ENCODE measurements around the gene LHFPL2. TPM values are rescaled to one million over a fixed set of nuclear protein-coding genes. Genes with fewer than 3 reads are reported as not detected.

LHFPL2 gene
- total and polyA plus RNA-seq, 2 experiments from 2014 or later = 10.6 to 50.8 TPM

GRCh38 chr5:78675956-78676730 lies 27.6 kb upstream of the LHFPL2 start:
- no peaks in the 10 kb centered on the region for H3F3A ChIP-seq (replicated peaks; ENCODE audit: low read depth)
- no peak overlapping the region for H3K4me3 ChIP-seq
- H3K79me2 ChIP-seq (replicated peaks; ENCODE audit: insufficient read depth) = no peaks in the 10 kb centered on the region
- no peaks in the 10 kb centered on the region for H4K20me1 ChIP-seq (replicated peaks; ENCODE audit: insufficient read depth)
- no peak overlapping the region for H3K27ac Mint-ChIP-seq
- H3K9me3 Mint-ChIP-seq = no peaks in the 10 kb centered on the region
- no peaks in the 10 kb centered on the region for H3K36me3 Mint-ChIP-seq (ENCODE audit: low read depth)
- no peak for ATAC-seq
- TF ChIP-seq CREB1 (CRISPR knock-in tag; IDR thresholded peaks at IDR 0.05; ENCODE audit: low read depth) (no peak), POLR2AphosphoS5 (IDR thresholded peaks at IDR 0.05; ENCODE audit: low read depth) (no peak), ZNF114 (CRISPR knock-in tag; IDR thresholded peaks at IDR 0.05) (no peak), EZH2 (IDR thresholded peaks at IDR 0.05; ENCODE audit: low read depth, unreplicated experiment) (no peak), JUNB (IDR thresholded peaks at IDR 0.05; ENCODE audit: unreplicated experiment) (no peak), EZH2phosphoT487 (IDR thresholded peaks at IDR 0.05; ENCODE audit: unreplicated experiment) (no peak), NANOG (IDR thresholded peaks at IDR 0.05; ENCODE audit: borderline replicate concordance) (no peak), ZNF331 (CRISPR knock-in tag; IDR thresholded peaks at IDR 0.05; ENCODE audit: low read depth) (no peak), STAT1 (IDR thresholded peaks at IDR 0.05; ENCODE audit: unreplicated experiment) (no peak)
- TF ChIP-seq, protein P1, sequence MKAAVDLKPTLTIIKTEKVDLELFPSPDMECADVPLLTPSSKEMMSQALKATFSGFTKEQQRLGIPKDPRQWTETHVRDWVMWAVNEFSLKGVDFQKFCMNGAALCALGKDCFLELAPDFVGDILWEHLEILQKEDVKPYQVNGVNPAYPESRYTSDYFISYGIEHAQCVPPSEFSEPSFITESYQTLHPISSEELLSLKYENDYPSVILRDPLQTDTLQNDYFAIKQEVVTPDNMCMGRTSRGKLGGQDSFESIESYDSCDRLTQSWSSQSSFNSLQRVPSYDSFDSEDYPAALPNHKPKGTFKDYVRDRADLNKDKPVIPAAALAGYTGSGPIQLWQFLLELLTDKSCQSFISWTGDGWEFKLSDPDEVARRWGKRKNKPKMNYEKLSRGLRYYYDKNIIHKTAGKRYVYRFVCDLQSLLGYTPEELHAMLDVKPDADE (IDR thresholded peaks at IDR 0.05) = no peak
- TF ChIP-seq, protein P2, sequence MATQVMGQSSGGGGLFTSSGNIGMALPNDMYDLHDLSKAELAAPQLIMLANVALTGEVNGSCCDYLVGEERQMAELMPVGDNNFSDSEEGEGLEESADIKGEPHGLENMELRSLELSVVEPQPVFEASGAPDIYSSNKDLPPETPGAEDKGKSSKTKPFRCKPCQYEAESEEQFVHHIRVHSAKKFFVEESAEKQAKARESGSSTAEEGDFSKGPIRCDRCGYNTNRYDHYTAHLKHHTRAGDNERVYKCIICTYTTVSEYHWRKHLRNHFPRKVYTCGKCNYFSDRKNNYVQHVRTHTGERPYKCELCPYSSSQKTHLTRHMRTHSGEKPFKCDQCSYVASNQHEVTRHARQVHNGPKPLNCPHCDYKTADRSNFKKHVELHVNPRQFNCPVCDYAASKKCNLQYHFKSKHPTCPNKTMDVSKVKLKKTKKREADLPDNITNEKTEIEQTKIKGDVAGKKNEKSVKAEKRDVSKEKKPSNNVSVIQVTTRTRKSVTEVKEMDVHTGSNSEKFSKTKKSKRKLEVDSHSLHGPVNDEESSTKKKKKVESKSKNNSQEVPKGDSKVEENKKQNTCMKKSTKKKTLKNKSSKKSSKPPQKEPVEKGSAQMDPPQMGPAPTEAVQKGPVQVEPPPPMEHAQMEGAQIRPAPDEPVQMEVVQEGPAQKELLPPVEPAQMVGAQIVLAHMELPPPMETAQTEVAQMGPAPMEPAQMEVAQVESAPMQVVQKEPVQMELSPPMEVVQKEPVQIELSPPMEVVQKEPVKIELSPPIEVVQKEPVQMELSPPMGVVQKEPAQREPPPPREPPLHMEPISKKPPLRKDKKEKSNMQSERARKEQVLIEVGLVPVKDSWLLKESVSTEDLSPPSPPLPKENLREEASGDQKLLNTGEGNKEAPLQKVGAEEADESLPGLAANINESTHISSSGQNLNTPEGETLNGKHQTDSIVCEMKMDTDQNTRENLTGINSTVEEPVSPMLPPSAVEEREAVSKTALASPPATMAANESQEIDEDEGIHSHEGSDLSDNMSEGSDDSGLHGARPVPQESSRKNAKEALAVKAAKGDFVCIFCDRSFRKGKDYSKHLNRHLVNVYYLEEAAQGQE (IDR thresholded peaks at IDR 0.05; ENCODE audit: unreplicated experiment) = no peak
- TF ChIP-seq, protein P3, sequence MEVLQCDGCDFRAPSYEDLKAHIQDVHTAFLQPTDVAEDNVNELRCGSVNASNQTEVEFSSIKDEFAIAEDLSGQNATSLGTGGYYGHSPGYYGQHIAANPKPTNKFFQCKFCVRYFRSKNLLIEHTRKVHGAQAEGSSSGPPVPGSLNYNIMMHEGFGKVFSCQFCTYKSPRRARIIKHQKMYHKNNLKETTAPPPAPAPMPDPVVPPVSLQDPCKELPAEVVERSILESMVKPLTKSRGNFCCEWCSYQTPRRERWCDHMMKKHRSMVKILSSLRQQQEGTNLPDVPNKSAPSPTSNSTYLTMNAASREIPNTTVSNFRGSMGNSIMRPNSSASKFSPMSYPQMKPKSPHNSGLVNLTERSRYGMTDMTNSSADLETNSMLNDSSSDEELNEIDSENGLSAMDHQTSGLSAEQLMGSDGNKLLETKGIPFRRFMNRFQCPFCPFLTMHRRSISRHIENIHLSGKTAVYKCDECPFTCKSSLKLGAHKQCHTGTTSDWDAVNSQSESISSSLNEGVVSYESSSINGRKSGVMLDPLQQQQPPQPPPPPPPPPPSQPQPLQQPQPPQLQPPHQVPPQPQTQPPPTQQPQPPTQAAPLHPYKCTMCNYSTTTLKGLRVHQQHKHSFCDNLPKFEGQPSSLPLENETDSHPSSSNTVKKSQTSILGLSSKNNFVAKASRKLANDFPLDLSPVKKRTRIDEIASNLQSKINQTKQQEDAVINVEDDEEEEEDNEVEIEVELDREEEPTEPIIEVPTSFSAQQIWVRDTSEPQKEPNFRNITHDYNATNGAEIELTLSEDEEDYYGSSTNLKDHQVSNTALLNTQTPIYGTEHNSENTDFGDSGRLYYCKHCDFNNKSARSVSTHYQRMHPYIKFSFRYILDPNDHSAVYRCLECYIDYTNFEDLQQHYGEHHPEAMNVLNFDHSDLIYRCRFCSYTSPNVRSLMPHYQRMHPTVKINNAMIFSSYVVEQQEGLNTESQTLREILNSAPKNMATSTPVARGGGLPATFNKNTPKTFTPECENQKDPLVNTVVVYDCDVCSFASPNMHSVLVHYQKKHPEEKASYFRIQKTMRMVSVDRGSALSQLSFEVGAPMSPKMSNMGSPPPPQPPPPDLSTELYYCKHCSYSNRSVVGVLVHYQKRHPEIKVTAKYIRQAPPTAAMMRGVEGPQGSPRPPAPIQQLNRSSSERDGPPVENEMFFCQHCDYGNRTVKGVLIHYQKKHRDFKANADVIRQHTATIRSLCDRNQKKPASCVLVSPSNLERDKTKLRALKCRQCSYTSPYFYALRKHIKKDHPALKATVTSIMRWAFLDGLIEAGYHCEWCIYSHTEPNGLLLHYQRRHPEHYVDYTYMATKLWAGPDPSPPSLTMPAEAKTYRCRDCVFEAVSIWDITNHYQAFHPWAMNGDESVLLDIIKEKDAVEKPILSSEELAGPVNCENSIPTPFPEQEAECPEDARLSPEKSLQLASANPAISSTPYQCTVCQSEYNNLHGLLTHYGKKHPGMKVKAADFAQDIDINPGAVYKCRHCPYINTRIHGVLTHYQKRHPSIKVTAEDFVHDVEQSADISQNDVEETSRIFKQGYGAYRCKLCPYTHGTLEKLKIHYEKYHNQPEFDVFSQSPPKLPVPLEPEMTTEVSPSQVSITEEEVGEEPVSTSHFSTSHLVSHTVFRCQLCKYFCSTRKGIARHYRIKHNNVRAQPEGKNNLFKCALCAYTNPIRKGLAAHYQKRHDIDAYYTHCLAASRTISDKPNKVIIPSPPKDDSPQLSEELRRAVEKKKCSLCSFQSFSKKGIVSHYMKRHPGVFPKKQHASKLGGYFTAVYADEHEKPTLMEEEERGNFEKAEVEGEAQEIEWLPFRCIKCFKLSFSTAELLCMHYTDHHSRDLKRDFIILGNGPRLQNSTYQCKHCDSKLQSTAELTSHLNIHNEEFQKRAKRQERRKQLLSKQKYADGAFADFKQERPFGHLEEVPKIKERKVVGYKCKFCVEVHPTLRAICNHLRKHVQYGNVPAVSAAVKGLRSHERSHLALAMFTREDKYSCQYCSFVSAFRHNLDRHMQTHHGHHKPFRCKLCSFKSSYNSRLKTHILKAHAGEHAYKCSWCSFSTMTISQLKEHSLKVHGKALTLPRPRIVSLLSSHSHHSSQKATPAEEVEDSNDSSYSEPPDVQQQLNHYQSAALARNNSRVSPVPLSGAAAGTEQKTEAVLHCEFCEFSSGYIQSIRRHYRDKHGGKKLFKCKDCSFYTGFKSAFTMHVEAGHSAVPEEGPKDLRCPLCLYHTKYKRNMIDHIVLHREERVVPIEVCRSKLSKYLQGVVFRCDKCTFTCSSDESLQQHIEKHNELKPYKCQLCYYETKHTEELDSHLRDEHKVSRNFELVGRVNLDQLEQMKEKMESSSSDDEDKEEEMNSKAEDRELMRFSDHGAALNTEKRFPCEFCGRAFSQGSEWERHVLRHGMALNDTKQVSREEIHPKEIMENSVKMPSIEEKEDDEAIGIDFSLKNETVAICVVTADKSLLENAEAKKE (CRISPR knock-in tag; IDR thresholded peaks at IDR 0.05) = no peak
- TF ChIP-seq, protein P4, sequence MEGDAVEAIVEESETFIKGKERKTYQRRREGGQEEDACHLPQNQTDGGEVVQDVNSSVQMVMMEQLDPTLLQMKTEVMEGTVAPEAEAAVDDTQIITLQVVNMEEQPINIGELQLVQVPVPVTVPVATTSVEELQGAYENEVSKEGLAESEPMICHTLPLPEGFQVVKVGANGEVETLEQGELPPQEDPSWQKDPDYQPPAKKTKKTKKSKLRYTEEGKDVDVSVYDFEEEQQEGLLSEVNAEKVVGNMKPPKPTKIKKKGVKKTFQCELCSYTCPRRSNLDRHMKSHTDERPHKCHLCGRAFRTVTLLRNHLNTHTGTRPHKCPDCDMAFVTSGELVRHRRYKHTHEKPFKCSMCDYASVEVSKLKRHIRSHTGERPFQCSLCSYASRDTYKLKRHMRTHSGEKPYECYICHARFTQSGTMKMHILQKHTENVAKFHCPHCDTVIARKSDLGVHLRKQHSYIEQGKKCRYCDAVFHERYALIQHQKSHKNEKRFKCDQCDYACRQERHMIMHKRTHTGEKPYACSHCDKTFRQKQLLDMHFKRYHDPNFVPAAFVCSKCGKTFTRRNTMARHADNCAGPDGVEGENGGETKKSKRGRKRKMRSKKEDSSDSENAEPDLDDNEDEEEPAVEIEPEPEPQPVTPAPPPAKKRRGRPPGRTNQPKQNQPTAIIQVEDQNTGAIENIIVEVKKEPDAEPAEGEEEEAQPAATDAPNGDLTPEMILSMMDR (conservative IDR thresholded peaks at IDR 0.05; ENCODE audit: low read depth in 2 of 2) = no peak
- H3K27me3 ChIP-seq (ENCODE audit: insufficient read depth) = no peaks in the 10 kb centered on the region
- no peak for DNase-seq (ENCODE audit: low spot score)
- no peaks in the 10 kb centered on the region for H3K4me1 ChIP-seq (ENCODE audit: insufficient read depth)
- H3K9me2 ChIP-seq (ENCODE audit: insufficient read depth) = no peaks in the 10 kb centered on the region; the same call in 1 of the 2 replicates
- no peak overlapping the region for H2AFZ ChIP-seq
- peaks cover 3% of the 10 kb centered on the region for H3K27me3 Mint-ChIP-seq (ENCODE audit: insufficient read depth, low read depth, poor library complexity)
- H3K36me3 ChIP-seq (ENCODE audit: insufficient read depth) = no peaks in the 10 kb centered on the region
- no peak overlapping the region for H3K4me3 Mint-ChIP-seq
- H3K4me2 ChIP-seq = no peak overlapping the region
- no peak overlapping the region for H3K27ac ChIP-seq (ENCODE audit: low read depth)
- H3K4me1 Mint-ChIP-seq = no peaks in the 10 kb centered on the region
